Kidney epithelial cell (primary cell): Measurements from ENCODE around the gene EQTN. TPM values are rescaled to one million over a fixed set of nuclear protein-coding genes. Genes with fewer than 3 reads are reported as not detected.

Experiments
- DNase-seq: peaks from one replicate; pipeline ENCODE4 v3.0.0-alpha.2; 2010; ENCODE audit warnings: low read depth
- H3K27me3 ChIP-seq: 2 replicates; pipeline ENCODE4 v1.6.0; 2011; ENCODE audit warnings: low read length; ENCODE audit not compliant: control insufficient read depth, insufficient read depth
- H3K36me3 ChIP-seq: 2 replicates; pipeline ENCODE4 v1.5.1; 2011; ENCODE audit warnings: low read length; ENCODE audit not compliant: control insufficient read depth, insufficient read depth
- H3K4me3 ChIP-seq: 2 replicates; pipeline ENCODE4 v1.5.1; 2011; ENCODE audit warnings: low read depth, mild to moderate bottlenecking, control low read depth, low read length
- total RNA-seq: library from RNA; depleted of rRNA; stranded (reverse); fragments of >200 nt; gene quantifications from 2 replicates; pipeline ENCODE4 v1.2.3, GENCODE V29; 2015
- TF ChIP-seq, protein P1 (sequence below): IDR thresholded peaks from 2 replicates; pipeline ENCODE4 v1.5.1; 2011; ENCODE audit warnings: mild to moderate bottlenecking, moderate library complexity, low read length, control low read depth, inconsistent platforms; ENCODE audit not compliant: insufficient read depth, poor library complexity, severe bottlenecking

EQTN gene
- total RNA-seq, 1 donor from 2014 or later = not detected

DNA sequence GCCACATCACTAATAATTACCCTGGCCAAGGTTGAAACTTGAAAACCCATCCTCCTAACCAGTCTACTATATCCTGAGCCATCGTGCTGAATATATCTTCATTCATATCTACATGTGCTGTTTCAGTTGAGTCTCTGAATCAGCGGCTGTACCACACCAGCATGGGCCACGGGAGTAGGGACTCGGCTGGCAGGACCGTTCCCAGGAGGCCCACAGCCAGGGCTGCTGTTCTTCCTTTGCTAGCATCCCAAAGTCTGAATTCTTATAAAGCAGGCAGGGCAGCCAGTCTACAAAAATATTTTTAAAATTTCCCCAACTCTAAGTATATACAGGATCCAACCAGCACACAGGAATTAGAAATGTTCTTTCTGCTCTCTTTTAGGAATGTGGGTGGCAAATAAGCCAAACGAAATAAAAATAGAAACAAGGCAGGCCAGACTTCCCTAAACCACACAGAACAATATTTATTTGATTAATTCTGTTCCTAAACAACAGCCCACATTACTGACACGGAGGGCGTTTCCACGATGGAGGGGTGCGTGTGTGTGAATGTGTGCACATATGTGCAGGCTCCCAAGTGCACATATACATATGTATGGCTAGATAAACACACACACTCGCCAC is 42.8 kb upstream of the EQTN start:
- DNase-seq = no peak
- TF ChIP-seq, protein P1, sequence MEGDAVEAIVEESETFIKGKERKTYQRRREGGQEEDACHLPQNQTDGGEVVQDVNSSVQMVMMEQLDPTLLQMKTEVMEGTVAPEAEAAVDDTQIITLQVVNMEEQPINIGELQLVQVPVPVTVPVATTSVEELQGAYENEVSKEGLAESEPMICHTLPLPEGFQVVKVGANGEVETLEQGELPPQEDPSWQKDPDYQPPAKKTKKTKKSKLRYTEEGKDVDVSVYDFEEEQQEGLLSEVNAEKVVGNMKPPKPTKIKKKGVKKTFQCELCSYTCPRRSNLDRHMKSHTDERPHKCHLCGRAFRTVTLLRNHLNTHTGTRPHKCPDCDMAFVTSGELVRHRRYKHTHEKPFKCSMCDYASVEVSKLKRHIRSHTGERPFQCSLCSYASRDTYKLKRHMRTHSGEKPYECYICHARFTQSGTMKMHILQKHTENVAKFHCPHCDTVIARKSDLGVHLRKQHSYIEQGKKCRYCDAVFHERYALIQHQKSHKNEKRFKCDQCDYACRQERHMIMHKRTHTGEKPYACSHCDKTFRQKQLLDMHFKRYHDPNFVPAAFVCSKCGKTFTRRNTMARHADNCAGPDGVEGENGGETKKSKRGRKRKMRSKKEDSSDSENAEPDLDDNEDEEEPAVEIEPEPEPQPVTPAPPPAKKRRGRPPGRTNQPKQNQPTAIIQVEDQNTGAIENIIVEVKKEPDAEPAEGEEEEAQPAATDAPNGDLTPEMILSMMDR = no peak
- Histone ChIP-seq H3K36me3 (no peaks in the 10 kb centered on the region), H3K4me3 (no peak overlapping the region), H3K27me3 (no peaks in the 10 kb centered on the region)

DNA sequence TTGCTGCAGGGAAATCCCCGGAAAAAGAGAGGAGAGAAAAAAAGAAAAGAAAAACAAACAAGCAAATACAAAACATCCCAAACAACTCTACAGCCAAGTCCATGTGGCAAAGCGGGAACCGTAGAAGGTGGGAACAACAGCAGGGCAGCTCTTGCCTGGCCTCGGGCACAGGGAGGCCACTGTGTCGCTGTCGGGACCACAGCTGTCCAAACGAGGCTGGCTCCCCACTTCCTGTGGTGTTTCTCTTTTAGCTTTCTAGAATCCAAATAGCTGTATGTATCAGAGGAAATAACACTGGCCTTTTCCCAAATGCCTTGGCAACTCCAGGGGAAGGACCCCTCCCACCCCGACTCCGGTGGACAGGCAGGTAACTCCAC is 41.6 kb upstream of the EQTN start:
- DNase-seq = no peak
- Histone ChIP-seq H3K4me3 (no peak overlapping the region), H3K36me3 (no peaks in the 10 kb centered on the region), H3K27me3 (no peaks in the 10 kb centered on the region)
- TF ChIP-seq, protein P1 = no peak

DNA sequence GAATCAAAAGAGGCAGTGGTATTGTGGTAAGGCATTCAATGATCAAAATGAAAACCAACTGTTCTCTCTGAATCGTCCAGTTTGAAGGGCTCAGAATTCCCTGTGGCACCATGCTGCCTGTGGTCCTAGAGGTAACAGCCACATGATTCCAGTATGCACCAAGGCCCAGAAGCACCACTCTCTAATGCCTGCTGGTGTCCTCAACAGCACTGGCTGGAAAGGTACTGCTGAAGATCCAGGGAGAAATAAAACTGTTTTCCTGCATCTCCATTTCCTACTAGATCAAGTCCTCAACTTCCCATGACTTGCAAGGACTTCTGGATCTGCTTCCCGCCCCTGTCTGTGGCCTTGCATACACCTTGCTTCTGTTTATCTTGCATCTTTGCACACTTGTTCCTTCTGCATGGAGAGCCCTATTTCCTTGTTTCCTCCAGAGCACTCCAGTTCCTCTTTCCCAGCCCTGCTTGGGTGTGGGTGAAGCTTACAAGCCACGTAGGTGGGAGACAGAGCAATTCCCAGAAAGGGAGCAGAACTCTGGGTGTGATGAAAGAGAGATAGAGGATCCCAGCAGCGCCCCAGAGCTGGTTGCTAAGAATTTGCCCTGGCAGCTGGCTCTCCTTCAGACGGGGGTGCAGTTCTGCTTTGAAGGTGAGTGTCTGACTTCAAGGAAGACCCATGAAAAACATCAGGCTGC is 41.0 kb upstream of the EQTN start:
- DNase-seq = no peak
- TF ChIP-seq, protein P1 = no peak

DNA sequence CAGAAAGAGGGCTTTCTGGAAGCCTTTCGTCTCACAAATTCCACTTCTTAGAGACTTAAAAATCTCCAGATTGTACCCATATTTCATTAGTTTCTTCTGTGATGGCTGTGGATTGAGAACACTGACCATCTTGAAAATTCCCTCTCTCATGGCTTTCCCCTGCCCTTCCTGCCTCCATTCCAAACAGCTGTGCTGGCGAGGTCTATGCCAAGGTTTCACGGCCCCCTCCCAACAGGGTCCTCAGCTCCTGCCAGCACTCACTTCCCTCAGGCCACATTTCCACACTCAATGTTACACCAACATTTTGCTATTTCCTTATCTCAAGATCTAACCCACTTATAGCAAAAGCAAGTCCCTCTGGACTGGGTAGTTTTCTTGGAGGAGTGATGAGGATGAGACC is 40.3 kb upstream of the EQTN start:
- H3K4me3 ChIP-seq = no peak overlapping the region
- TF ChIP-seq, protein P1 = no peak
- no peaks in the 10 kb centered on the region for H3K27me3 ChIP-seq
- H3K36me3 ChIP-seq = no peaks in the 10 kb centered on the region
- DNase-seq = no peak

More for the DNA sequence above, 41.0 kb upstream of the EQTN start:
- Histone ChIP-seq H3K36me3 (no peaks in the 10 kb centered on the region), H3K27me3 (no peaks in the 10 kb centered on the region), H3K4me3 (no peak overlapping the region)

DNA sequence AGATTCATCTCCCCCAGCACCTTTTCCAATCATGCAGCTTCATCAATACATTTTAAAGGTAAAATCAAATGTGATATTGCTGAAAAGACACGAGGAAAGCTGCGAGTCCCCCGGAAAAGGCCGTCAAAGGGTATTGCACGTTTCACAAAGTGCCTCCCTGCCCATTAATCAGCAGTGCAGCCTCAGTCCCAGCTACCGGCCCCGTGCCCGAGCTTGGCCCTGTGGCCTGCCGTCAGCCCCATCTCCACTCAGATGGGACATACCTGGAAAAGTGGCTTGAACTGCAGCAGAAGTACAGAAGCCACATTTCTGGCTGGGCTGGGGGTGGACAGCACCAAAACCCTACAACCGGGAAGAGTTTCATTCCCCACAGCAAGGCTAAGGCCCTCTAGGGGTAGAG is 39.9 kb upstream of the EQTN start:
- no peak overlapping the region for H3K4me3 ChIP-seq
- H3K27me3 ChIP-seq = no peaks in the 10 kb centered on the region

More for the DNA sequence above, 39.9 kb upstream of the EQTN start:
- TF ChIP-seq, protein P1 = no peak
- H3K36me3 ChIP-seq = no peaks in the 10 kb centered on the region
- DNase-seq = no peak
